ENCODE measurements around the gene ULBP1.
"Not testable (repeated sequence)": the region's sequence is repeated elsewhere in the genome, so short reads cannot be mapped to it uniquely, and the experiment has no call there.

ULBP1 gene

GRCh38 chr6:149978610-149979009 is 14.9 kb downstream of the ULBP1 start:
- no peak for DNase-seq

- no peak for DNase-seq
Measured at GRCh38 chr6:149979293-149979692, 15.6 kb downstream of the ULBP1 start.

GRCh38 chr6:149983145-149983544 is 19.4 kb downstream of the ULBP1 start:
- no peak for DNase-seq

- no peak for DNase-seq
Measured at GRCh38 chr6:149984773-149985172, 21.0 kb downstream of the ULBP1 start.

- no peak for DNase-seq
Measured at GRCh38 chr6:149985481-149985937, 21.8 kb downstream of the ULBP1 start.

GRCh38 chr6:149987602-149988107 is 23.9 kb downstream of the ULBP1 start:
- no peak for DNase-seq

- DNase-seq = no peak
Measured at GRCh38 chr6:149988550-149989346, 25.0 kb downstream of the ULBP1 start.

- no peak for DNase-seq
Measured at GRCh38 chr6:149990212-149990660, 26.5 kb downstream of the ULBP1 start.

- DNase-seq = no peak
Measured at GRCh38 chr6:149990661-149991471, 27.1 kb downstream of the ULBP1 start.

GRCh38 chr6:149991472-149991795 is 27.7 kb downstream of the ULBP1 start:
- DNase-seq = not testable (repeated sequence)

- no peak for DNase-seq
Measured at GRCh38 chr6:149991838-149992237, 28.1 kb downstream of the ULBP1 start.

GRCh38 chr6:149995235-149995750 is 31.6 kb downstream of the ULBP1 start:
- no peak for DNase-seq

GRCh38 chr6:149995971-149996370 is 32.2 kb downstream of the ULBP1 start:
- no peak for DNase-seq

- DNase-seq = no peak
Measured at GRCh38 chr6:149999636-150000035, 35.9 kb downstream of the ULBP1 start.

GRCh38 chr6:150001295-150002008 is 37.7 kb downstream of the ULBP1 start:
- no peak for DNase-seq

- no peak for DNase-seq
Measured at GRCh38 chr6:150002710-150003109, 39.0 kb downstream of the ULBP1 start.

- not testable (repeated sequence) for DNase-seq
Measured at GRCh38 chr6:150003599-150003998, 39.9 kb downstream of the ULBP1 start.

- DNase-seq = no peak
Measured at GRCh38 chr6:150004101-150004782, 40.5 kb downstream of the ULBP1 start.

- peak; percentile 57 for DNase-seq
Measured at GRCh38 chr6:150004783-150005717, 41.3 kb downstream of the ULBP1 start.

- DNase-seq = no peak
Measured at GRCh38 chr6:150005761-150006651, 42.3 kb downstream of the ULBP1 start.

Measured in GOT3 (cell line).